ENCODE results near the gene MLLT6. TPM values are rescaled to one million over a fixed set of nuclear protein-coding genes. Genes with fewer than 3 reads are reported as not detected.
"Not testable (repeated sequence)": the region's sequence is repeated elsewhere in the genome, so short reads cannot be mapped to it uniquely, and the experiment has no call there.

MLLT6 gene
- total RNA-seq, 2 experiments from 2014 or later: 262 to 265 TPM

GRCh38 chr17:38713456-38714075 is 8.5 kb downstream of the MLLT6 start:
- POLR2A ChIA-PET: interaction anchor here (2.0 to 16.6 kb wide), 3 partner anchors 9 to 18 kb away, joined by 6 to 419 read pairs (median 12); partner anchors contain the start of gene MLLT6
- CTCF ChIA-PET: no interaction called here
- no peaks in the 10 kb centered on the region for H3K9me3 Mint-ChIP-seq

GRCh38 chr17:38715216-38715943 is 10.3 kb downstream of the MLLT6 start:
- H3K27me3 Mint-ChIP-seq: no peaks in the 10 kb centered on the region
- peaks cover 40% of the 10 kb centered on the region for H3K4me1 Mint-ChIP-seq
- ChIA-PET POLR2A (interaction anchor here (2.0 to 16.6 kb wide), 4 partner anchors 10 to 37 kb away, joined by 5 to 419 read pairs (median 24); partner anchors contain the start of genes MLLT6 and PSMB3), CTCF (interaction anchor here (1.4 kb wide), 1 partner anchor 13 kb away, joined by 4 read pairs; no protein-coding TSS in a partner anchor)
- H3K4me3 Mint-ChIP-seq: no peak overlapping the region
- peak overlapping the region; percentile 61 for H3K27ac Mint-ChIP-seq
- no peak for DNase-seq
- no peaks in the 10 kb centered on the region for H3K9me3 Mint-ChIP-seq
- peaks cover 65% of the 10 kb centered on the region for H3K36me3 Mint-ChIP-seq (ENCODE audit: low read depth)

More at GRCh38 chr17:38713456-38714075, 8.5 kb downstream of the MLLT6 start:
- Mint-ChIP-seq H3K4me1 (peaks cover 54% of the 10 kb centered on the region), H3K4me3 (no peak overlapping the region), H3K27ac (no peak overlapping the region), H3K36me3 (ENCODE audit: low read depth) (peaks cover 72% of the 10 kb centered on the region), H3K27me3 (no peaks in the 10 kb centered on the region)
- no peak for DNase-seq

GRCh38 chr17:38716368-38717005 is 11.4 kb downstream of the MLLT6 start:
- H3K4me3 Mint-ChIP-seq: no peak overlapping the region
- DNase-seq: no peak
- ChIA-PET POLR2A (interaction anchor here (2.2 to 16.6 kb wide), 3 partner anchors 12 to 36 kb away, joined by 5 to 419 read pairs (median 42); partner anchors contain the start of genes MLLT6 and PSMB3), CTCF (interaction anchor here (1.4 to 1.6 kb wide), 2 partner anchors 10 to 12 kb away, joined by 4 read pairs; no protein-coding TSS in a partner anchor)
- H3K27ac Mint-ChIP-seq: no peak overlapping the region
- H3K9me3 Mint-ChIP-seq: no peaks in the 10 kb centered on the region
- H3K27me3 Mint-ChIP-seq: no peaks in the 10 kb centered on the region
- H3K36me3 Mint-ChIP-seq (ENCODE audit: low read depth): peaks cover 65% of the 10 kb centered on the region
- peaks cover 34% of the 10 kb centered on the region for H3K4me1 Mint-ChIP-seq

- H3K4me1 Mint-ChIP-seq: peaks cover 29% of the 10 kb centered on the region
- peaks cover 63% of the 10 kb centered on the region for H3K36me3 Mint-ChIP-seq (ENCODE audit: low read depth)
- H3K9me3 Mint-ChIP-seq: no peaks in the 10 kb centered on the region
- H3K27me3 Mint-ChIP-seq: no peaks in the 10 kb centered on the region
- H3K27ac Mint-ChIP-seq: no peak overlapping the region
- ChIA-PET CTCF (interaction anchor here (1.6 kb wide), 1 partner anchor 11 kb away, joined by 4 read pairs; no protein-coding TSS in a partner anchor), POLR2A (interaction anchor here (1.4 to 16.6 kb wide), 4 partner anchors 11 to 43 kb away, joined by 3 to 419 read pairs (median 24); partner anchors contain the start of genes MLLT6 and PSMB3)
- DNase-seq: no peak
- no peak overlapping the region for H3K4me3 Mint-ChIP-seq
These were observed 12.2 kb downstream of the MLLT6 start for GRCh38 chr17:38717139-38717745.

GRCh38 chr17:38719289-38719942 is 14.3 kb downstream of the MLLT6 start:
- Mint-ChIP-seq H3K4me3 (no peak overlapping the region), H3K4me1 (peaks cover 20% of the 10 kb centered on the region), H3K9me3 (no peaks in the 10 kb centered on the region), H3K36me3 (ENCODE audit: low read depth) (peaks cover 62% of the 10 kb centered on the region), H3K27me3 (no peaks in the 10 kb centered on the region), H3K27ac (peak overlapping the region; percentile 35)
- ChIA-PET POLR2A (interaction anchor here (4.6 to 16.6 kb wide), 2 partner anchors 9 to 15 kb away, joined by 42 to 419 read pairs; partner anchors contain the start of gene MLLT6), CTCF (interaction anchor here (0.9 to 1.8 kb wide), 4 partner anchors 9 to 42 kb away, joined by 4 to 16 read pairs (median 8); no protein-coding TSS in a partner anchor)
- no peak for DNase-seq

GRCh38 chr17:38719943-38720641 is 15.0 kb downstream of the MLLT6 start:
- ChIA-PET POLR2A (interaction anchor here (16.6 kb wide), 1 partner anchor 15 kb away, joined by 419 read pairs; the partner anchor contains the start of gene MLLT6), CTCF (interaction anchor here (0.9 kb wide), 1 partner anchor 9 kb away, joined by 4 read pairs; no protein-coding TSS in a partner anchor)
- Mint-ChIP-seq H3K4me1 (peaks cover 18% of the 10 kb centered on the region), H3K36me3 (ENCODE audit: low read depth) (peaks cover 60% of the 10 kb centered on the region), H3K9me3 (no peaks in the 10 kb centered on the region), H3K27me3 (no peaks in the 10 kb centered on the region), H3K27ac (no peak overlapping the region), H3K4me3 (no peak overlapping the region)
- no peak for DNase-seq

GRCh38 chr17:38720941-38721340 is 15.9 kb downstream of the MLLT6 start:
- H3K27me3 Mint-ChIP-seq: no peaks in the 10 kb centered on the region
- ChIA-PET CTCF (no interaction called here), POLR2A (interaction anchor here (16.6 kb wide), 1 partner anchor 16 kb away, joined by 419 read pairs; the partner anchor contains the start of gene MLLT6)
- no peak for DNase-seq
- H3K36me3 Mint-ChIP-seq (ENCODE audit: low read depth): peaks cover 53% of the 10 kb centered on the region
- no peak overlapping the region for H3K27ac Mint-ChIP-seq
- H3K4me3 Mint-ChIP-seq: no peak overlapping the region
- no peaks in the 10 kb centered on the region for H3K9me3 Mint-ChIP-seq
- H3K4me1 Mint-ChIP-seq: peaks cover 20% of the 10 kb centered on the region

GRCh38 chr17:38721802-38722201 is 16.7 kb downstream of the MLLT6 start:
- CTCF ChIA-PET: interaction anchor here (0.6 to 1.5 kb wide), 2 partner anchors 14 to 34 kb away, joined by 3 read pairs; no protein-coding TSS in a partner anchor
- H3K36me3 Mint-ChIP-seq (ENCODE audit: low read depth): peaks cover 52% of the 10 kb centered on the region
- POLR2A ChIA-PET: interaction anchor here (2.2 to 16.6 kb wide), 2 partner anchors 14 to 17 kb away, joined by 8 to 419 read pairs; partner anchors contain the start of gene MLLT6
- no peak overlapping the region for H3K4me3 Mint-ChIP-seq
- no peak for DNase-seq
- no peak overlapping the region for H3K27ac Mint-ChIP-seq
- H3K4me1 Mint-ChIP-seq: peaks cover 26% of the 10 kb centered on the region
- no peaks in the 10 kb centered on the region for H3K27me3 Mint-ChIP-seq
- H3K9me3 Mint-ChIP-seq: no peaks in the 10 kb centered on the region

GRCh38 chr17:38724337-38724988 is 19.4 kb downstream of the MLLT6 start:
- Mint-ChIP-seq H3K27ac (peak overlapping the region; percentile 14), H3K9me3 (no peaks in the 10 kb centered on the region), H3K36me3 (ENCODE audit: low read depth) (peaks cover 54% of the 10 kb centered on the region), H3K4me1 (peaks cover 51% of the 10 kb centered on the region), H3K4me3 (no peak overlapping the region), H3K27me3 (no peaks in the 10 kb centered on the region)
- no peak for DNase-seq
- ChIA-PET CTCF (interaction anchor here (1.8 kb wide), 1 partner anchor 10 kb away, joined by 7 read pairs; no protein-coding TSS in a partner anchor), POLR2A (interaction anchor here (16.6 kb wide), 1 partner anchor 20 kb away, joined by 419 read pairs; the partner anchor contains the start of gene MLLT6)

- no peaks in the 10 kb centered on the region for H3K27me3 Mint-ChIP-seq
- H3K27ac Mint-ChIP-seq: peak overlapping the region; percentile 24
- H3K36me3 Mint-ChIP-seq (ENCODE audit: low read depth): peaks cover 52% of the 10 kb centered on the region
- ChIA-PET POLR2A (interaction anchor here (16.6 kb wide), 1 partner anchor 20 kb away, joined by 419 read pairs; the partner anchor contains the start of gene MLLT6), CTCF (no interaction called here)
- no peaks in the 10 kb centered on the region for H3K9me3 Mint-ChIP-seq
- H3K4me1 Mint-ChIP-seq: peaks cover 52% of the 10 kb centered on the region
- no peak overlapping the region for H3K4me3 Mint-ChIP-seq
- no peak for DNase-seq
These were observed 20.0 kb downstream of the MLLT6 start for GRCh38 chr17:38725066-38725465.

- Mint-ChIP-seq H3K4me1 (peaks cover 57% of the 10 kb centered on the region), H3K36me3 (ENCODE audit: low read depth) (peaks cover 44% of the 10 kb centered on the region), H3K27ac (peak overlapping the region; percentile 70)
- ChIA-PET CTCF (interaction anchor here (1.6 to 3.5 kb wide), 2 partner anchors 11 to 19 kb away, joined by 3 to 14 read pairs; no protein-coding TSS in a partner anchor), POLR2A (interaction anchor here (2.6 to 16.6 kb wide), 3 partner anchors 9 to 128 kb away, joined by 11 to 419 read pairs (median 42); partner anchors contain the start of genes MLLT6 and RPL23)
- not testable (repeated sequence) for H3K9me3 Mint-ChIP-seq, H3K4me3 Mint-ChIP-seq, DNase-seq, H3K27me3 Mint-ChIP-seq
These were observed 21.1 kb downstream of the MLLT6 start for GRCh38 chr17:38726145-38726544.
